ENCODE measurements around the gene CD40. TPM values are rescaled to one million over a fixed set of nuclear protein-coding genes. Genes with fewer than 3 reads are reported as not detected.

The CD40 gene
- total RNA-seq, 1 donor from 2014 or later: 6.8 TPM

DNA sequence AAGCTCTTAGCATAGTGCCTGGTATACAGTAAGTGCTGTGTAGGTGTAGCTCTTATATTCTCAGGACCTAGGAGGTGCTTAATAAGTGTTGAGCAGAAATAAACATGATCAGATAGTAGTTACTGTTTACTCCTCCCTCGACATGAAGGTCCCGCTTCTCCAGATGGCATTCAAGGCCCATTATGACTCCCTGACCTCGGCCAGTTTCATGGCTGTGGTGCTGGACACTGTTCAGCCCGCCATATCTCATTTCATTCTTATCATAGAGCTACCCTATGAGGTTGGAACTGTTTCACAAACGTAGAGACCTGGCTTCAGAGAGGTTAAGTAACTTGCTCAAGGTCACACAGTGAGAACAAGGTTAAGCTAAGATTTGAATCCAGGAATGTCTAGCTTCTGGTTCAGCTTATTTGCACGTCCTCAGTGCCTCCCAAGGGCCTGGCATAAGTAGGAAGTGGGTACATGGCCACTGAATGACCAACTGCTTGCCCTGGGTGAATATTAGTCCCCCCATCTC lies 39.0 kb downstream of the CD40 start:
- Histone ChIP-seq H3K27ac (replicated peaks) (no peak overlapping the region), H3K4me1 (no peaks in the 10 kb centered on the region), H3K4me3 (no peak overlapping the region), H3K9me3 (replicated peaks) (no peaks in the 10 kb centered on the region), H3K27me3 (ENCODE audit: low read depth) (peaks cover 100% of the 10 kb centered on the region), H3K36me3 (no peaks in the 10 kb centered on the region)
- TF ChIP-seq, protein P1, sequence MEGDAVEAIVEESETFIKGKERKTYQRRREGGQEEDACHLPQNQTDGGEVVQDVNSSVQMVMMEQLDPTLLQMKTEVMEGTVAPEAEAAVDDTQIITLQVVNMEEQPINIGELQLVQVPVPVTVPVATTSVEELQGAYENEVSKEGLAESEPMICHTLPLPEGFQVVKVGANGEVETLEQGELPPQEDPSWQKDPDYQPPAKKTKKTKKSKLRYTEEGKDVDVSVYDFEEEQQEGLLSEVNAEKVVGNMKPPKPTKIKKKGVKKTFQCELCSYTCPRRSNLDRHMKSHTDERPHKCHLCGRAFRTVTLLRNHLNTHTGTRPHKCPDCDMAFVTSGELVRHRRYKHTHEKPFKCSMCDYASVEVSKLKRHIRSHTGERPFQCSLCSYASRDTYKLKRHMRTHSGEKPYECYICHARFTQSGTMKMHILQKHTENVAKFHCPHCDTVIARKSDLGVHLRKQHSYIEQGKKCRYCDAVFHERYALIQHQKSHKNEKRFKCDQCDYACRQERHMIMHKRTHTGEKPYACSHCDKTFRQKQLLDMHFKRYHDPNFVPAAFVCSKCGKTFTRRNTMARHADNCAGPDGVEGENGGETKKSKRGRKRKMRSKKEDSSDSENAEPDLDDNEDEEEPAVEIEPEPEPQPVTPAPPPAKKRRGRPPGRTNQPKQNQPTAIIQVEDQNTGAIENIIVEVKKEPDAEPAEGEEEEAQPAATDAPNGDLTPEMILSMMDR (IDR thresholded peaks at IDR 0.05; ENCODE audit: borderline replicate concordance): no peak
- DNase-seq: no peak
- intact Hi-C loops (cut with micrococcal nuclease): no loop called here

DNA sequence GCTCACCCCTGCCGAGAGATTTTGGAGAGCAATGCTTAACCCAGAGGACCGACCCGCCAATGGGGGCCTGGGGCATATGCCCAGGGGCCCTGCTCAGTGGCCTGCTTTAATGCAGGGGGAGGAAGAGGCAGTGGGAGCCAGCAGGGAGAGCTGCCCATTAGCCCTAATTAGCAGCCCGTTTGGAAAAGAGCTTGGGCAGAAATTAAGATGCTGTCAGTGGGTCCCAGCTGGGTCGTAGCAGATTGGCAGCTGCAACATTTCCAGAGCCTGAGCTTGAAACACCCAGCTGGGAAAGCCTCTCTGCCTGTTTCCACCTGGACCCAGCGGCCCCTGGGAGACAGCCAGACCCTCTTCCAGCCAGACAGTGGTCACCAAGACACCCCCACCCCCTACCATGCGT lies 39.5 kb downstream of the CD40 start:
- intact Hi-C loops (cut with micrococcal nuclease): no loop called here
- DNase-seq: no peak
- Histone ChIP-seq H3K9me3 (replicated peaks) (no peaks in the 10 kb centered on the region), H3K36me3 (no peaks in the 10 kb centered on the region), H3K4me1 (no peaks in the 10 kb centered on the region), H3K4me3 (no peak overlapping the region), H3K27ac (replicated peaks) (no peak overlapping the region), H3K27me3 (ENCODE audit: low read depth) (peaks cover 100% of the 10 kb centered on the region)
- TF ChIP-seq, protein P1 (IDR thresholded peaks at IDR 0.05; ENCODE audit: borderline replicate concordance): no peak

- intact Hi-C loops (cut with micrococcal nuclease): no loop called here
- Histone ChIP-seq H3K9me3 (replicated peaks) (no peaks in the 10 kb centered on the region), H3K4me3 (no peak overlapping the region), H3K36me3 (no peaks in the 10 kb centered on the region), H3K27me3 (ENCODE audit: low read depth) (peaks cover 100% of the 10 kb centered on the region), H3K4me1 (no peaks in the 10 kb centered on the region), H3K27ac (replicated peaks) (no peak overlapping the region)
- DNase-seq: no peak
- TF ChIP-seq, protein P1 (IDR thresholded peaks at IDR 0.05; ENCODE audit: borderline replicate concordance): no peak
Measured at GRCh38 chr20:46158476-46158987, 40.4 kb downstream of the CD40 start.

DNA sequence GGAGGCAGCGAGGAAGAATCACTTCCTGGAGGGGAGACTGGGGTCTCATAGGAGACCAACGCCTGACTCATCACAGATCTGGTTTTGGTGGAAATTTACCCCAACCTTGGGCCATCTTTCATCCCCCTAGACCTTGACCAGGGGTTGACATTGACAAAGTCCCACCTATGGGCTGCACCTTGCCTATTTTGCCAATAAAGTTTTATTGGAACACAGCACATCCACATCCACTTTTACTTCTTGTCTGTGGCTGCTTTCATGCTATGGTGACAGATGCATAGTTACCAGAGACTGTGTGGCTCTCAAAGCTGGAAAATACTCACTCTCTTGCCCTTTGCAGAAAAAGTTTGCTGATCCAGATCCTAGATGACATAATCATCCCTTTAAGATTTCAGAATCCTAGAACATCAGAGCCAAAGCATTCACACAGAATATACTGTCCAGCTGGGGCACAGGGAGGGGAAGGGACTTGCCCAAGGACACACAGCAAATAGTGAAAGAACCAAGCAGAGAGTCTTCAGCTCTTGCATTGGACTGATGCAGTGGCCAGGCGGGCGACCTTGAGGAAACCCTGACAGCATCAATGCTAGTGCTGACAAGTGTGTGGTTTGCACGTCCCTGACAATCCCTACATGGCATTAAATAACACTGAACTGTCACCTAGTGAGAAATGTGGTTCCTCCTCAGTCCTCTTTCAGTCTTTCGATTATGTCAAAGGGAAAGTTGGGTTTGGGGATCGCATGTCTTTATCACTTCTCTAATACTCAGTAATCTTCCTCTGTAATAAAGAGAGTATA lies 41.2 kb downstream of the CD40 start:
- DNase-seq: no peak
- Histone ChIP-seq H3K27me3 (ENCODE audit: low read depth) (peaks cover 93% of the 10 kb centered on the region), H3K4me1 (no peaks in the 10 kb centered on the region), H3K27ac (replicated peaks) (no peak overlapping the region), H3K9me3 (replicated peaks) (no peaks in the 10 kb centered on the region), H3K36me3 (no peaks in the 10 kb centered on the region), H3K4me3 (no peak overlapping the region)
- TF ChIP-seq, protein P1 (IDR thresholded peaks at IDR 0.05; ENCODE audit: borderline replicate concordance): no peak
- intact Hi-C loops (cut with micrococcal nuclease): no loop called here

- H3K4me3 ChIP-seq: no peak overlapping the region
- no peaks in the 10 kb centered on the region for H3K9me3 ChIP-seq (replicated peaks)
- TF ChIP-seq, protein P1 (IDR thresholded peaks at IDR 0.05; ENCODE audit: borderline replicate concordance): no peak
- no peaks in the 10 kb centered on the region for H3K36me3 ChIP-seq
- intact Hi-C loops (cut with micrococcal nuclease): no loop called here
- peaks cover 83% of the 10 kb centered on the region for H3K27me3 ChIP-seq (ENCODE audit: low read depth)
- H3K4me1 ChIP-seq: no peaks in the 10 kb centered on the region
- H3K27ac ChIP-seq (replicated peaks): no peak overlapping the region
- no peak for DNase-seq
Measured at GRCh38 chr20:46160661-46161060, 42.5 kb downstream of the CD40 start.
